H1 (cell line): Measurements from ENCODE around the gene CYTIP. TPM values are rescaled to one million over a fixed set of nuclear protein-coding genes. Genes with fewer than 3 reads are reported as not detected.

Experiments used
- CTCF ChIA-PET: fragments of 300-600 bp; sonication (Branson Sonifier 250); formaldehyde crosslinking; loops from one replicate; lab custom pipeline; 2021; ENCODE audit not compliant: partially characterized antibody; lab: Charles Lee
- POLR2A ChIA-PET: fragments of 300-600 bp; sonication (Branson Sonifier 250); formaldehyde crosslinking; loops from one replicate; lab custom pipeline; 2021; ENCODE audit warnings: inconsistent platforms; ENCODE audit not compliant: partially characterized antibody; lab: Charles Lee
- DNase-seq, 2 experiments: peaks; one replicate each; pipeline versions ENCODE4 v3.0.0 to v3.0.0-alpha.2; 2010 to 2022; ENCODE audit warnings: low spot score in 2 of 2, low read depth in 1 of 2, mixed read lengths in 1 of 2
- FAIRE-seq: peaks from 2 replicates; lab custom pipeline; 2011; peaks lifted over from hg19 to GRCh38; lab: Jason Lieb, UNC
- H2AFZ ChIP-seq: 2 replicates; pipeline ENCODE4 v1.8.1; 2012; ENCODE audit warnings: low read length, inconsistent platforms
- H2AK5ac ChIP-seq: 2 replicates; pipeline ENCODE4 v1.6.1; 2013; ENCODE audit warnings: low read depth, low read length
- H2BK120ac ChIP-seq: replicated peaks from 2 replicates; pipeline ENCODE3; 2013; ENCODE audit warnings: low read depth, low read length, inconsistent platforms
- H2BK12ac ChIP-seq: 2 replicates; pipeline ENCODE4 v1.6.1; 2013; ENCODE audit warnings: low read depth, low read length
- H2BK15ac ChIP-seq: 2 replicates; pipeline ENCODE4 v1.6.1; 2013; ENCODE audit warnings: low read length
- H2BK20ac ChIP-seq: 2 replicates; pipeline ENCODE4 v1.6.1; 2013; ENCODE audit warnings: low read length
- H2BK5ac ChIP-seq: 2 replicates; pipeline ENCODE4 v1.6.1; 2013; ENCODE audit warnings: low read depth, low read length
- H3K14ac ChIP-seq: 2 replicates; pipeline ENCODE4 v1.6.1; 2013; ENCODE audit warnings: inconsistent platforms; ENCODE audit not compliant: insufficient read length
- H3K18ac ChIP-seq: 2 replicates; pipeline ENCODE4 v1.6.1; 2013; ENCODE audit warnings: low read length; ENCODE audit errors: extremely low read depth
- H3K23ac ChIP-seq: 2 replicates; pipeline ENCODE4 v1.6.1; 2013; ENCODE audit warnings: inconsistent platforms; ENCODE audit not compliant: insufficient read length
- H3K23me2 ChIP-seq: 2 replicates; pipeline ENCODE4 v1.6.1; 2013; ENCODE audit warnings: low read depth, low read length
- H3K27ac ChIP-seq: 2 replicates; pipeline ENCODE4 v1.6.1; 2011; ENCODE audit warnings: low read depth, low read length, inconsistent platforms
- H3K27me3 ChIP-seq, 4 experiments: replicated peaks in 1 of 4; 1 replicate in 1 of 4; 2 replicates in 3 of 4; pipeline versions ENCODE4 v1.6.1 to v1.8.1; 2011 to 2013; ENCODE audit warnings: low read length in 3 of 4, mild to moderate bottlenecking in 3 of 4, inconsistent platforms in 2 of 4, mixed read lengths in 2 of 4, moderate library complexity in 1 of 4; ENCODE audit not compliant: control insufficient read depth in 3 of 4, insufficient read depth in 3 of 4; ENCODE audit errors: extremely low read depth in 1 of 4
- H3K36me3 ChIP-seq, 4 experiments: 2 replicates each; pipeline versions ENCODE4 v1.6.1 to v1.8.1; 2011 to 2013; ENCODE audit warnings: mild to moderate bottlenecking in 4 of 4, low read length in 3 of 4, moderate library complexity in 2 of 4, control low read depth in 1 of 4, inconsistent platforms in 1 of 4; ENCODE audit not compliant: insufficient read depth in 4 of 4, control insufficient read depth in 2 of 4
- H3K4ac ChIP-seq: replicated peaks from 2 replicates; pipeline ENCODE3; 2013; ENCODE audit warnings: low read length, low read depth, mixed read lengths, inconsistent platforms; ENCODE audit not compliant: insufficient read length
- H3K4me1 ChIP-seq, 4 experiments: replicated peaks in 1 of 4; 1 replicate in 1 of 4; 2 replicates in 3 of 4; pipeline versions ENCODE4 v1.6.1 to v1.8.1; 2011 to 2013; ENCODE audit warnings: low read length in 3 of 4, inconsistent platforms in 2 of 4, mixed read lengths in 1 of 4; ENCODE audit not compliant: insufficient read depth in 4 of 4, control insufficient read depth in 3 of 4
- H3K4me2 ChIP-seq, 2 experiments: 2 replicates each; pipeline versions ENCODE4 v1.6.1 to v1.8.1; 2011 to 2013; ENCODE audit warnings: low read depth in 2 of 2, low read length in 2 of 2, control low read depth in 1 of 2, inconsistent platforms in 1 of 2, mild to moderate bottlenecking in 1 of 2; ENCODE audit not compliant: insufficient read depth in 1 of 2
- H3K4me3 ChIP-seq, 4 experiments: fragments of 200-600, 300-600 bp in 1 of 4; sonication (generic), shearing (Covaris generic), sonication (Bioruptor Twin) in 1 of 4; 2 replicates each; pipeline versions ENCODE4 v1.5.1 to v1.8.1; 2011 to 2016; ENCODE audit warnings: low read length in 4 of 4, low read depth in 3 of 4, control low read depth in 2 of 4, inconsistent platforms in 2 of 4, mild to moderate bottlenecking in 2 of 4, mixed read lengths in 1 of 4, moderate library complexity in 1 of 4; ENCODE audit not compliant: insufficient read depth in 2 of 4; ENCODE audit errors: extremely low read depth in 1 of 4
- H3K56ac ChIP-seq: replicated peaks from 2 replicates; pipeline ENCODE3; 2013; ENCODE audit warnings: low read depth, mild to moderate bottlenecking, mixed read lengths, low read length, inconsistent platforms; ENCODE audit not compliant: insufficient read length
- H3K79me1 ChIP-seq: 2 replicates; pipeline ENCODE4 v1.6.1; 2013; ENCODE audit warnings: low read depth, low read length, control low read depth
- H3K79me2 ChIP-seq, 2 experiments: 2 replicates each; pipeline versions ENCODE4 v1.6.1 to v1.8.1; 2012 to 2013; ENCODE audit warnings: low read length in 2 of 2, mild to moderate bottlenecking in 2 of 2, inconsistent platforms in 1 of 2; ENCODE audit not compliant: insufficient read depth in 2 of 2, control insufficient read depth in 1 of 2
- H3K9ac ChIP-seq, 4 experiments: replicated peaks in 1 of 4; 1 replicate in 1 of 4; 2 replicates in 3 of 4; pipeline versions ENCODE4 v1.6.1 to v1.8.1; 2011 to 2013; ENCODE audit warnings: low read depth in 3 of 4, low read length in 3 of 4, control low read depth in 2 of 4, mild to moderate bottlenecking in 2 of 4, moderate library complexity in 2 of 4, inconsistent platforms in 1 of 4; ENCODE audit errors: extremely low read depth in 1 of 4
- H3K9me3 ChIP-seq, 2 experiments: 2 replicates each; pipeline versions ENCODE4 v1.6.1 to v1.8.1; 2012 to 2013; ENCODE audit warnings: mild to moderate bottlenecking in 2 of 2, moderate library complexity in 2 of 2, control low read depth in 1 of 2, inconsistent platforms in 1 of 2, low read depth in 1 of 2, low read length in 1 of 2, mixed read lengths in 1 of 2; ENCODE audit not compliant: insufficient read depth in 2 of 2
- H4K20me1 ChIP-seq, 2 experiments: replicated peaks in 1 of 2; 2 replicates each; pipeline versions ENCODE3 to v1.8.1; 2011 to 2013; ENCODE audit warnings: inconsistent platforms in 2 of 2, low read length in 2 of 2, mild to moderate bottlenecking in 1 of 2; ENCODE audit not compliant: insufficient read depth in 2 of 2, control insufficient read depth in 1 of 2
- H4K5ac ChIP-seq: 2 replicates; pipeline ENCODE4 v1.6.1; 2013; ENCODE audit warnings: low read length, low read depth, mixed read lengths, inconsistent platforms; ENCODE audit not compliant: insufficient read length
- H4K8ac ChIP-seq: 2 replicates; pipeline ENCODE4 v1.8.0; 2013; ENCODE audit warnings: mild to moderate bottlenecking, moderate library complexity, low read length, inconsistent platforms; ENCODE audit not compliant: insufficient read depth; ENCODE audit errors: extremely low read depth
- H4K91ac ChIP-seq: replicated peaks from 2 replicates; pipeline ENCODE3; 2013; ENCODE audit warnings: low read length, mixed read lengths, inconsistent platforms; ENCODE audit not compliant: insufficient read length
- CHD1 ChIP-seq: IDR thresholded peaks from 2 replicates; pipeline ENCODE4 v1.6.1; 2012; ENCODE audit warnings: low read depth, low read length, improper control_type of control experiment
- GABPA ChIP-seq: IDR thresholded peaks from 2 replicates; pipeline ENCODE4 v1.6.1; 2011; ENCODE audit warnings: mild to moderate bottlenecking, low read length, moderate library complexity, borderline replicate concordance; ENCODE audit not compliant: insufficient read depth
- HDAC6 ChIP-seq: IDR thresholded peaks from one replicate; pipeline ENCODE4 v1.7.1; 2012; ENCODE audit warnings: low read depth, mild to moderate bottlenecking, inconsistent platforms, low read length, moderate library complexity
- PHF8 ChIP-seq: fragments of 200-600 bp; sonication (generic); conservative IDR thresholded peaks from 2 replicates; pipeline ENCODE4 v1.7.1; 2012; ENCODE audit warnings: low read depth, mild to moderate bottlenecking, inconsistent platforms, low read length, moderate library complexity
- RAD21 ChIP-seq, 2 experiments: IDR thresholded peaks in 1 of 2; conservative IDR thresholded peaks in 1 of 2; 2 replicates each; pipeline ENCODE4 v1.6.1; 2011; ENCODE audit warnings: low read depth in 2 of 2, low read length in 2 of 2, improper control_type of control experiment in 1 of 2, inconsistent platforms in 1 of 2, mild to moderate bottlenecking in 1 of 2, moderate library complexity in 1 of 2
- RFX5 ChIP-seq: IDR thresholded peaks from 2 replicates; pipeline ENCODE4 v1.6.1; 2011; ENCODE audit warnings: low read depth, low read length, improper control_type of control experiment, borderline replicate concordance
- SIX5 ChIP-seq: IDR thresholded peaks from 2 replicates; pipeline ENCODE4 v1.6.1; 2011; ENCODE audit warnings: mild to moderate bottlenecking, low read depth, low read length
- SP2 ChIP-seq: IDR thresholded peaks from 2 replicates; pipeline ENCODE4 v1.6.1; 2012; ENCODE audit warnings: mild to moderate bottlenecking, low read length, inconsistent platforms
- TCF12 ChIP-seq: IDR thresholded peaks from 2 replicates; pipeline ENCODE4 v1.6.1; 2011; ENCODE audit warnings: low read depth, mild to moderate bottlenecking, low read length
- WGBS, 2 experiments: shearing (Covaris generic) in 1 of 2; methylation state at CpG; one replicate each; pipeline versions ENCODE4 v1.1.6 to v1.1.7; 2013 to 2015; ENCODE audit warnings: low lambda C conversion rate in 2 of 2, mixed read lengths in 2 of 2, inconsistent platforms in 1 of 2, low coverage in 1 of 2, missing lambda C conversion rate in 1 of 2; ENCODE audit not compliant: insufficient replicate concordance in 2 of 2, insufficient coverage in 1 of 2, insufficient read length in 1 of 2; ENCODE audit errors: extremely low coverage in 1 of 2, missing lambda C conversion rate in 1 of 2; 5-methylcytosine and 5-hydroxymethylcytosine counted together
- polyA plus RNA-seq, 7 experiments: library from polyadenylated mRNA; depleted of rRNA in 3 of 7; stranded (reverse) in 5 of 7; unstranded in 2 of 7; fragments of >200 nt in 5 of 7; fragments of 200-250 nt in 2 of 7; gene quantifications; 1 replicate in 5 of 7; 2 replicates in 1 of 7; 4 replicates in 1 of 7; pipeline versions ENCODE4 v1.2.1 to v1.2.3, GENCODE V29; 2011 to 2013; ENCODE audit warnings: missing spikeins in 2 of 7, mixed read lengths in 2 of 7
- total RNA-seq: library from RNA; stranded (reverse); fragmentation: NEBNext Ultra II Directional; extraction: Animal tissue kit (Norgen Biotek cat#: 25700); gene quantifications from 2 replicates; pipeline ENCODE4 v1.2.1, GENCODE V29; 2021
- TF ChIP-seq, protein P1 (sequence below): IDR thresholded peaks from 2 replicates; pipeline ENCODE4 v1.6.1; 2012; ENCODE audit warnings: low read length, inconsistent platforms
- TF ChIP-seq, protein P2 (sequence below): IDR thresholded peaks from 2 replicates; pipeline ENCODE4 v1.6.1; 2012; ENCODE audit warnings: inconsistent platforms
- TF ChIP-seq, protein P3 (sequence below): IDR thresholded peaks from 2 replicates; pipeline ENCODE4 v1.6.1; 2012; ENCODE audit warnings: inconsistent platforms

The CYTIP gene
- total and polyA plus RNA-seq, 2 of the 8 experiments (the other 6 are each of a cell fraction or from before 2014, with no cell fraction given): 0.12 TPM; not detected in 1

DNA sequence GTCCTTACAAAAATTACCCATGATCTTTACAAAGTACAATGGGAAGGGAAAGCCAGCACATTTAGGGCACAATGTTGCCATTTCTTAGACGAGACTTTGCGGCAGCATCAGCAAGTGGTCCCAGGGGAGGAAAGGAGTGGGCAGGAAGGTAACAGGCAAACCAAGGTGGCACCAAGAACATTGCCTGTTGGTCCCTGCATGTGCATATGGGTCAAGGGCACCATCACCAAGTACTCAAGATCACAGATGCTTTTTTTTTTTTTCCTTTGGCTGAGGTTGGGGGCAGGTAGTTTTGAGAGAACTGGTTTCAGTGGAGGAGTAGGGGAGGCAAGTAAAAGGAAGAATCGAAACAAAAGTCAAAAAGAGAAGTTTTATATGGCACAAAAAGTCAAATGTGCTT, 752 bp upstream of the CYTIP start:
- no peaks in the 10 kb centered on the region for H3K79me1 ChIP-seq

More for the DNA sequence above, 752 bp upstream of the CYTIP start:
- CTCF ChIA-PET: interaction anchor here (1.6 kb wide), 1 partner anchor 108 kb away, joined by 6 read pairs; no protein-coding TSS in a partner anchor
- no peaks in the 10 kb centered on the region for H3K9me3 ChIP-seq
- no peak overlapping the region for H3K18ac ChIP-seq
- H3K23ac ChIP-seq: no peak overlapping the region
- no peak overlapping the region for H3K56ac ChIP-seq
- H3K9ac ChIP-seq: no peak overlapping the region; a peak in 1 of 7 replicates
- FAIRE-seq: no peak
- POLR2A ChIA-PET: no interaction called here
- H3K23me2 ChIP-seq: no peaks in the 10 kb centered on the region; the same call in 1 of the 2 replicates
- no peaks in the 10 kb centered on the region for H4K20me1 ChIP-seq
- H4K5ac ChIP-seq: no peak overlapping the region
- no peaks in the 10 kb centered on the region for H3K4me1 ChIP-seq
- no peak overlapping the region for H4K91ac ChIP-seq
- no peak overlapping the region for H3K27ac ChIP-seq
- no peak overlapping the region for H4K8ac ChIP-seq
- TF ChIP-seq, protein P1, sequence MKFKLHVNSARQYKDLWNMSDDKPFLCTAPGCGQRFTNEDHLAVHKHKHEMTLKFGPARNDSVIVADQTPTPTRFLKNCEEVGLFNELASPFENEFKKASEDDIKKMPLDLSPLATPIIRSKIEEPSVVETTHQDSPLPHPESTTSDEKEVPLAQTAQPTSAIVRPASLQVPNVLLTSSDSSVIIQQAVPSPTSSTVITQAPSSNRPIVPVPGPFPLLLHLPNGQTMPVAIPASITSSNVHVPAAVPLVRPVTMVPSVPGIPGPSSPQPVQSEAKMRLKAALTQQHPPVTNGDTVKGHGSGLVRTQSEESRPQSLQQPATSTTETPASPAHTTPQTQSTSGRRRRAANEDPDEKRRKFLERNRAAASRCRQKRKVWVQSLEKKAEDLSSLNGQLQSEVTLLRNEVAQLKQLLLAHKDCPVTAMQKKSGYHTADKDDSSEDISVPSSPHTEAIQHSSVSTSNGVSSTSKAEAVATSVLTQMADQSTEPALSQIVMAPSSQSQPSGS: no peak
- no peak for TF ChIP-seq RAD21 (IDR thresholded peaks at IDR 0.05 in 1 of 2, conservative IDR thresholded peaks at IDR 0.05 in 1 of 2; ENCODE audit: low read depth in 2 of 2, low read length in 2 of 2)
- no peak for TF ChIP-seq CHD1
- TF ChIP-seq RFX5: no peak
- no peak for TF ChIP-seq SIX5
- no peak for TF ChIP-seq TCF12
- TF ChIP-seq, protein P2, sequence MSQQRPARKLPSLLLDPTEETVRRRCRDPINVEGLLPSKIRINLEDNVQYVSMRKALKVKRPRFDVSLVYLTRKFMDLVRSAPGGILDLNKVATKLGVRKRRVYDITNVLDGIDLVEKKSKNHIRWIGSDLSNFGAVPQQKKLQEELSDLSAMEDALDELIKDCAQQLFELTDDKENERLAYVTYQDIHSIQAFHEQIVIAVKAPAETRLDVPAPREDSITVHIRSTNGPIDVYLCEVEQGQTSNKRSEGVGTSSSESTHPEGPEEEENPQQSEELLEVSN: no peak
- TF ChIP-seq PHF8: no peak
- TF ChIP-seq GABPA: no peak
- TF ChIP-seq SP2: no peak
- TF ChIP-seq HDAC6: no peak
- TF ChIP-seq, protein P3, sequence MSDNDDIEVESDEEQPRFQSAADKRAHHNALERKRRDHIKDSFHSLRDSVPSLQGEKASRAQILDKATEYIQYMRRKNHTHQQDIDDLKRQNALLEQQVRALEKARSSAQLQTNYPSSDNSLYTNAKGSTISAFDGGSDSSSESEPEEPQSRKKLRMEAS: no peak
- TF ChIP-seq, all 59 proteins: peak for 0
- Histone ChIP-seq H2BK5ac (no peak overlapping the region), H3K14ac (no peak overlapping the region), H2AFZ (no peak overlapping the region), H3K79me2 (no peaks in the 10 kb centered on the region), H3K27me3 (no peaks in the 10 kb centered on the region), H2AK5ac (no peak overlapping the region), H2BK20ac (no peak overlapping the region), H2BK120ac (no peak overlapping the region), H3K4me2 (no peak overlapping the region), H3K4ac (no peak overlapping the region), H2BK15ac (no peak overlapping the region), H3K36me3 (no peaks in the 10 kb centered on the region), H2BK12ac (no peak overlapping the region), H3K4me3 (no peak overlapping the region)
- no peak for DNase-seq
- 80% methylated on average over 3 of the region's 3 CpGs; no CpG with 5 or more reads in 1 of the 2 experiments for WGBS, 2 experiments
